CD4-positive, alpha-beta T cell treated with Interleukin-4 for 4 hours (primary cell): ENCODE measurements around the gene GJB4.
"Not testable (repeated sequence)": the region's sequence is repeated elsewhere in the genome, so short reads cannot be mapped to it uniquely, and the experiment has no call there.

Source experiments
- DNase-seq: peaks from one replicate; pipeline ENCODE4 v3.0.0-alpha.2; 2020

Gene GJB4

DNA sequence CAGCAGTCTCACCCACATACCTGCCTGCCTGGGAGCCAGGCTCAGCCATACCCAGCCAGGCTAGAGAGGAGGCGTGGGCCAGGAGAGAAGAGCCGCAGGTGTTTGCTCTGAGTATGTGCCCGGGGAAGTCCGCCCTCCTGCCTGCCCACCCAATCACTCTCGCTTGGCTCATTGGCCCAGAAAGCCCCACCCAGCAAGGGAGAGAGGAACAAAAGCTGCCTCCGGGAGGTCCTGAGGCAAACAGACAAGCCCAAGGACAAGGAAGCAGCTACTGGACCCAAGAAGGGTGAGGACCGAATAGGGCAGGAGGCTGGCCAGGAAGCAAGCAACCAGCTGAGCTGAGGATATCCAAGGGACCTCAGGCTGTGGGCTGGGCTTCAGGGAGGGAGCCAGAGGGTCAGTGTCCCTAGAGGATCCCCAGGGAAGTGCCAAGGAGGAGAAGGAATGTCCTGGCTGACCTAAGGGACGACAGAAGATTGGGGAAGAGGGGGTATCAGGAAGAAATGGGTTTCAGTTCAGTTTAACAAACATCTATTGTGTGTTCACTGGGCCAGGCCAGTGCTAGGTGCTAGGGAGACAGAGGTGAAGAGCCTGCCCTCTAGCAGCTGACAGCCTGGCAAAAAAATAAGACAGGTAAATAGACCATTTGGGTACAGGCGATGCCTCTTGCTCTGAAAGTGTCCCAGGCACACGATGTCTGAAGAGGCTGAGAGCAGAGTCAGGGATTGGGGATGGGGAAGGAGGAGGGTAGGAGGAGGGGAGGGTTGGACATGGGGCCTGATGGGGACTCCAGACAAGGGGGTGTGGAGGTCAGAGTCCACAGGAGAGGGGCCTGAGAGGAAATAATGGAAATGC is at the start of gene GJB4:
GJB4 (plus strand) TSS at position 238 of the 855 bp plus-strand sequence. CDS start 1,515 bp downstream, outside the sequence.
- DNase-seq: no peak

DNA sequence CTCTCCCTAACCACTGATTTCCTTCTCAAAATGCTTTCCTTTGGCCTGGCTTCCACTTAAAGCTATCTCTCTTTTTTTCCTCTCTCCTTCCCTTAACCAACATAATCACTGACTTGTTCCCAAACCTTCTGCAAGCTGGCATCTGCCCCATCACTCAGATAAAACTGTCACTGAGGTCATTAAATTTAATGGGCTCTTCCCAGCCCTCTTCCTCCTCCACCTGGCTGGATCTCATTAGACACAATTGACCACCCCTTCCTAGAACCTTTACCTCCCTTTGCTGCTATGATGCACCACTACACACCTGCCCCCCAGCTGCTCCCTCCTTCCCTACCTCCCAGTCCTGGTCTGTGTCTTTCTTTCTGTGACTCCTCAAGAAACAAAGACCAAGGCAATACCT is 48.7 kb upstream of the GJB4 start:
- DNase-seq: no peak

DNA sequence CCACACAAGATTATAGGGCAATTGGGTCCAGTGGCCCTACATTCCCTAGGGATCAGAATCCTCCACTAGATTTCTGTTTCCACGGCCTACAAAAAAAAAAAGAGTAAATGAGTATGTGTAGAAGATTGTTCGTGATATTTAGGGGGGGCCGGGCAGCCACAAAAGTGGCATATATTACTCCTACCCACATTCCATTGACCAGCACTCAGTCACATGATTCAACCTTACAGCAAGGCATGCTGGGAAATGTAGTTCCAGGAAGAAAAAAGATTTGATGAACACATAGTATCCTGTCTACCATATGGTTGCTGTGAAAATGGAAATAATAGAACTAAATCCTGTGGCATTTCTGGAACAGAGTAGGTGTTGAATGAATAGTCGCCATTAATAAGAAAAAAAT is 48.1 kb upstream of the GJB4 start:
- no peak for DNase-seq

DNA sequence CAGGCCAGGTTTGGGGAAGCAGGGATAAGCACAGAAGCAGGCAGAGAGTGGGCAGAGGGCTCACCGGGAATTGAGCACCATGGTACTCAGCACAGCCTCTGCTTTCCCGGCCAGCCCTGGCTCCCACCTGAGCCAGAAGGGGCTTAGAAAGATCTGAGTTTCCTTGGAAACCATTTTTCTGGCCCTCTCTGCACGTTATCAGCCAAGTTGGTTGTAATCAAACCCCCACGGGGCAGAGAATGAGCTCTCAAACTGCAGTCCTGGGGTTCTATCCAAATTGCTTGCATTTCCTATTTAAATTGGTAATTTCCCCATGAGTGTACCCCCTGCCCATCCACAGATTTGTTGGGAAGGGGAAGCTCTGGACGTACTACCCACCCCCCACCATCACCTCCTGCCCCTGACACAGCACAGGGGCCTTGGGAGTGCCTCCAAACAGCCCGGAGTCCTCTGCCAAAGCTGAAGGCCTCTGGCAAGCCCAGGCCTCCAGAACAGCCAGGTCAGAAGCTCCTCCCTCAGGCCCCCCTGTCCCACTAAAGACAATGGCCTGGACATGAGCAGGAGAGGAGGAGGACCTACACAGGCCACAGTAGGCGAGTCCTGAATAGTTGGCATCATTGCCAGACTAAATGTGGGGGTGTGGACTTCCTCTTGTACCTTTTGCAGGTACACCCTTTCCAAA is 47.4 kb upstream of the GJB4 start:
- DNase-seq: no peak

DNA sequence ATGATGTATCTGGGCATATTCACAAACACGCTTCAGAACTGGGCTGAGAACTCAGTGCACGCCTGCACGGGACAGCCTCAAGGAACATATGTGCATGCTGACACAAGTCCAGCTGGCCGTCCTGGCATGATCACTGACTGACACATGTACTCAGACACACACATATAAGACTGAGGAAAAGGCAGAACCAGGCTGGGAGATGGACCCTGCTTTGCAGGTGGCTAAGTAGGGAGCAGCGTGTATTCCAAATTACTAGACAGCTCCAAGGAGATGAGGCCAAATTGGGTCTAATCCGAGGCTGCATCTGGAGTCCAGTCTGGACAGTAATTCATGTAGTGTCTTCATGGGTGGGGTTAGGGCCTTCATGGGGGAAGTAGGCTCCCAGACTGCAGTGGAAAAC is 46.1 kb upstream of the GJB4 start:
- DNase-seq: no peak

DNA sequence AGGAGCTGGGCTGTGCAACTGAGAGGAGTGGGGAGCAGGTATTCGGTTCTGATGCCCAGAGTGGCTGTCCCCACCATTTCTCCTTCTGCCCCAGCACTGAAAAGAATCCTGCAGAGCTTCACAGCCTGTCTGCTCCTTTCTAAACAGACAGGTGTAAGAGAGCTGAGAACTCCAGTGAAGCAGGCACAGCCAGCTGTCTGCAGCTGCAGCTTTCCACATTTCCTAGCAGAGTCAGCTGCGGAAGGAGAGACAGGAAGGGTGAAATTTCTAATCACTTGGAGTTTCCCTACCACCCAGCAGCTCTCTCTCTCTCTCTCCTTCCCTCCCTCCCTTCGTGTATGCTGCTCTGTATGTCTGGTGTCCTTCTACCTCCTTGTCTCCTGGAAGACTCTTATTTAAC is 45.2 kb upstream of the GJB4 start:
- DNase-seq: no peak

DNA sequence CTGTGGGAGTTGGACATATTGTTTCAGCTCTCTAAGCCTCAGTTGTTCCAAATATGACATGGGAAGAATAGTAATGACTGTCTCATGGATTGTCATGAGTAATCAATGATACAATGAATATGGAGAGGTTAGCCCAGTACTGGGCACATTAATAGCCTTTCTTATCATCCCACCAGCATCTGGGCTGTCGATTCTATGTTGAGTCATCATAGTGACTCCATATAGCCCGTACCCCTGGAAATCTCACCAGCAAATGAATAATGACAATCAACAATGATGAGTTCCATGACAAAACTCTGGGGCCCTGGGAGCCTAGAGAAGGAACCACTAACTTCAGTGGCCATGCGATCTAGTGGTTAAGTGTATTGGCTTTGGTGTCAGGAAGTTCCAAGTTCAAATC is 44.4 kb upstream of the GJB4 start:
- DNase-seq: no peak

DNA sequence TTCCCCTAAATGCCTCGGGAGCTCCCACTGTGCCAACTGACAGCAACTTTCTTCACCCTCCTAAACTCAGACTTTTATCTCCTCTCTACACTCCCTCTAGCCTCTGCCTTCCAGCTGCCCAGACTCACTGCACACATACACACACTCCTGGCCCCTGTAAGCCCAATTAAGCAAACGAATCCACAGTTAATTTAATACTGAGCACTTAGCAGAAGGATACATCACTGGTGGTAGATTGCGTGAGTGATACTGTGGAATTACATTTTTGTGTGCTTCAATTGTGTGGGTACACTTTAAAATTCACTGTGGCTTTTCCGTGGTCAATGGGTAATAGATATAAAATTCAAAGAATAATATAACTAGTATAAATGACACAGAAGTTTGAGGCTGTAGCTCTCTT is 38.3 kb upstream of the GJB4 start:
- no peak for DNase-seq

DNA sequence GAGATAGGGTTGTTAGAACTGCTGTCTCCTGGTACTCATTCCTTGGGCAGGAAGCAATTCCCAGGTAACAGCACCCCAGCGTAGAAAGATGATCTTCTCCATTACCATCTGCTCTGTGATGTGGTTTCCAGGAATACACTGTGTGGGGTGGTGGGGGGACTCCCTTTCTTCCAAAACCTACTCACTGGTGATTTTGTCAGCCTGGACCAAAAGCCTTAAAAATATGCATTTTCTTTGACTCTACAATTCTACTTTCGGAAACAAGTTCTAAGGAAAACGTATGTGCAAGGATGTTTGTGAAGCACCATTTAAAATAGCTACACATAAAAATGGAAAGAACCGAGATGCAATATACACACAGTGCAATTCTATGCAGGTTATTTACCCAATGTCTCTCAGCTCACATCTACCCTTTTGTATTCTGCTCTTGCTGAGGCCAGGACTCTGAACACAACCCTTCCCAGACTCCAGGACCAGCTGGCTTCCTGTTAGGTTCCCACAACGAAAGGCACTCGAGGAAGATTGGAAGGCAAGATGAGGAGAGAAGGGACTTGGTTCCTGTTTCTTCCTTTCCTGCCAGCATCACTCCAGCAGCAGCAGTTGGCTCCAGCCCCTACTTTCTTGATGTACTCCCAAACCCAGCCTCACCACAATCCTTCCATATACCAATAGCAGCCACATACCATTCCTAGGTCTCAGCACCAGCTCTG is 37.7 kb upstream of the GJB4 start:
- DNase-seq: no peak

DNA sequence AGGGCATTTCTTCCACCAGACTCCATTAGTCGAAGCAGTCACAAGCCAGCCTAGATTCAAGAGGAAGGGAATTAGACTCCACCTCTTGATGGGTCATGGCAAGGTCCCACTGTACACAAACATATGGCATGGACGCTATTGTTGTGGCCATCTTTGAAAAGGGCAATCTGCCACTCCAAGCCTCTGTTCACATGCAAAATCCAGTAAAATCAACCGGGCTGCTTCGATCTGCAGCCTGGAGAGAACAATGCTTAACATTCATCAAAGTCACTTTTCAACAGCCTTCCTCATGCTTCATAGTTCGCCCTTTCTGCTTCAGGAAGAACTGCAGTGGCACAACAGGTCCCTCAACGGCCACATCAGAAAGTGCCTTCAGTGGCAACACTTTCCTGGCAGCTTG is 32.7 kb upstream of the GJB4 start:
- DNase-seq: no peak

DNA sequence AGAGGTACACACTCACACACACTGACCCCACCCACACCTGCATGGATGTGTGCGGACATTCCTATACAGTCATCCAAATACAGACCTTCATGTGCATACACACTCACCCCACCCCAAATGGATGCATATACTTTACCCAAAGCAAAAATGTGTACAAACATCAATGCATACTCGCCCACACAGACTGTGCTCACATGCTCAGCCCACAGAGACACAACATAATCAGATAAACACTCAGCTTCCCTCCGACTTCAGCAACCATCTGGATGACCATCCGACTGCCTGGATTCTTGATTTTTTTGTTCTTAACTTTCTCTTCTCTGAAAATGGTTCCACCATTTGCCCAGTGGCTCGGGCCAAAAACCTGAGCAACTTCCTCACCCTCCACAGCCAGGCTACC is 29.1 kb upstream of the GJB4 start:
- no peak for DNase-seq

DNA sequence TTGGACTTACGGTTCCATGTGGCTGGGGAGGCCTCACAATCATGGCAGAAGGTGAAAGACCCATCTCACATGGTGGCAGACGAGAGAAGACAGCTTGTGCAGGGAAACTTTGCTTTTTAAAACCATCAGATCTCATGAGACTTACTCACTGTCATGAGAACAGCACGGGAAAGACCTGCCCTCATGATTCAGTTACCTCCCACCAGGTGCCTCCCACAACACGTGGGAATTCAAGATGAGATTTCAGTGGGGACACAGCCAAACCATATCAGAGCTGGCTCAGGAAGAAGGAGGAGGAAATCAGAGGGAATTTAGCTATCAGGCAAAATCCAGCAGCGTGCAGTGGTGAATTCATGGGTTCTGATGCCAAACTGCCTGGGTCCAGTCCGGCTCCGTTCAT is 26.7 kb upstream of the GJB4 start:
- not testable (repeated sequence) for DNase-seq

DNA sequence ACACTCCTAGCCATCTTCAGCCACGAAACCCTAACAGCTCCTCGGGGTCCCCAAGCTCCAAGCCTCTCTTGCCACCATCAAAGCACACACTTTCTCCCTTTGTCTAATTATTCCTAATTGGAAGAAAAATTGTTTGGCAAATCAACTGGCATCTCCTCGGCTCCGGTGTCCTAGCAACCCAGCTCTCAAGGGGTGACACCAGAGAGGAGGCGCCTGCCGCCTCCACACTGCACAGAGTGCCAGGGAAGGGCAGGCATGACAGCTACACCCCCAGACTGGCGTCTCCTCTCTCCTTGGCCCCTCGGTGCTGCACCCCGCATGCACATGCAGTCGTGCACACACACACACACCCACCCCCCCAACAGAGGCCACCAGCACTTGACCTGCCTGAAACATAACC is 22.8 kb upstream of the GJB4 start:
- DNase-seq: no peak

DNA sequence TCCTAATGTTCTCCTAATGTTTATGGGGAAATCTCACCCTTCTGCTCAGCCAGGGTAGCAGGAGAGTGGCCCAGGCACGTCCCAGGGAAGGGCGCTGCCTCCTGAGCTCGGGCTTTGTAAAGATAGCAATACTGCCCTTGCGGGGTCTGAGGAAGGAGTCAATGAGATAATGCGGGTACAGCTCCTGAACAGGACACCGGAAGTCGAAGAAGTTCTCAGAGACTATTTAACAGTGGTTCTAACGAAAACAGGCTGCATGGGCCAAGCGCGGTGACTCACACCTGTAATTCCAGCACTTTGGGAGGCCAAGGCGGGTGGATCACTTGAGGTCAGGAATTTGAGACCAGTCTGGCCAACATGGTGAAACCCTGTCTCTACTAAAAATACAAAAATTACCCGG is 22.3 kb upstream of the GJB4 start:
- not testable (repeated sequence) for DNase-seq

DNA sequence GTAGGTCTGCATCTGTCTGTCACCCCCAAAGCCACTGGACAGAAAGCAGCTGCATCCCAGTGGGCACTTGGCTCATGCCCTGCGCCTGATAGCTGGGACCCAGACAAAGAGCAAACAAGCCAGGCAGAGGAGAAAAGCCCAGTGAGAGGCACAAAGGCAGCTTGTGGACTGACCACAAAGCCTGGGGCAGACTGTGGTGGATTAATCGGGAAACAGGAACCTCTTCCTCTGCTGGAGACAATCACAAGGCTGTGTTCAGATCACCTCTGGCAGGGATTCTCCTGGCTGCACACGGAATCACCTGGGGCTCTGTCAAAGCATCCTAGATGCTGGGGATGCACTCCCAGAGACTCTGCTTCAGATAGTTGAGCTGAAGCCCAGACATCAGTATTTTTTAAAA is 19.9 kb upstream of the GJB4 start:
- no peak for DNase-seq

DNA sequence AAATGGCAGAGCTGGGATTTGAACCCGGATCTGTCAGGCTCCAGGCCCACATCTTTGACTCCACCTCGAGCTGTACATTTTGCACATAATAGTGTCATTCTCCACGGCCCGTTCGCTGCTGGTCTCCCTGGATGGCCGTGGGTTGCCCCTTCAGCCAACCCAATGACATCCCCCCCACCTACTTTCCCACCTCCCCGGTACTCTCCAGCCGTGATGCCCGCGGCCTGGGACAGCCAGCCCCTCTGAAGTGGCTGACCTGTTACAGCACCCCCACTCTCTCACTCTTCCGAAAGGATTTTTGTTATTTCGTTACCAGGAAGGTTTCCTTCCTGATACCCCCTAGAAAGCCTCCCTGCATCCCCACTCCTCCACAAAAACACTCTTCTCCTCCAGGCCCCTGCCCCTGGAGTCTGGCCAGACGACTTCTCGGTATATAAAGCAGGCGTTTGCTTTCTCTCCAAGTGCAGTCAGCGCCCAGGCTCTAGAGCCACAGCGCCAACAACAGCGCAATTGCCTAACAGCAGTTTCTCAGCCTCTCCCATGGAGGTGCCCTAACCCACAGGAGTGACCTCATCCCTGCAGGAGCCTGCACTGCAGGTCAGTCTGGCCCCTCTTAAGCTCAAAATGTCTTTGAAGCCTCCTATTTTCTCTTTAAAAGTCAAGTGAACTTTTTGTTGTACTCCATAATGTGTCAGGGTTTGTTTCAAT is 19.2 kb upstream of the GJB4 start:
- DNase-seq: no peak

DNA sequence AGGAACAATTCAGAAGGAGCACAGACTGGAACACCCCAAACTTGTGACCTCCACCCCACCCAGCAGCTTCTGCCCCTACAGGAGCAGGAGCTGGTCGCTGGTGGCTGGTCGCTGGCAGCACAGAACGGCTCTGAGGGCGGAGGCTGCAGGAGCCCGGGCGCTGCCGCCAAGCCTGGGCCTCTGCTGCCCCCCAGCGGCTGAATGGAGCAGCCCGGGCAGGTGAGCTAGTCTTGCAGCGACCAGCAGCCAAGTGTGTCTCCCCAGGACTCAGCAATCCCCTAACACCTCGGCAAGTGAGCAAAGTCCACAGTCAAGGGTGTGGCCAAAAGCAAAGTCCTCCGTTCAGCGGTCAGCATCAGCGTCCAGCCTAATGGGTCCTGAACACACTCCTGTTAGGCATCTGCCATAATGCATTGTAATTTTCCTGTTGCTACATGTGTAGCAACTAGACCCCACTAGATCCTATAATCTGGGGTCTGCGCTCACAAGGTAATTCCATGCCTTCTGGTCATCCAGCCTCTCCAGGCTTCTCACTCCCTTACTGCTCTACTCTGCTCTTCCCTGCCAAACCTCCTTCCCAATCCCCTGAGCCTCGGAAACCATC is 16.8 kb upstream of the GJB4 start:
- peak; percentile 50 for DNase-seq

DNA sequence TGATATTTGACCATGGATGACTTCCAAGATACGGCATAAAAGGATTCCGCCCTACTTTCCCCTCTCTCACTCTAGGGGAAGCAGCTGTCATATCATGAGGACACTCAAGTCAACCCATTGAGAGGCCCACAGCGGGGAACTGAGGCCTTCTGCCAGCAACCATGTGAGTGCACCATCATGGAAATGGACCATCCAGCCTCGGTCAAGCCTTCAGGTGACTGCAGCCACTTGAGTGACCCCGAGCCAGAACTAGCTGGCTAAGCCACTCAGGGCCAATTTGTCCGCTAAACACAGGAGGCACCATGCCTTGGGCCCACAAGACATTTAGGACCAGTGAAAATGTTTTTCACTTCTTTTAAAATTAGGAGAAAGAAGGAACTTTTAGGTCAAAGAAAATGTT is 15.8 kb upstream of the GJB4 start:
- DNase-seq: no peak

DNA sequence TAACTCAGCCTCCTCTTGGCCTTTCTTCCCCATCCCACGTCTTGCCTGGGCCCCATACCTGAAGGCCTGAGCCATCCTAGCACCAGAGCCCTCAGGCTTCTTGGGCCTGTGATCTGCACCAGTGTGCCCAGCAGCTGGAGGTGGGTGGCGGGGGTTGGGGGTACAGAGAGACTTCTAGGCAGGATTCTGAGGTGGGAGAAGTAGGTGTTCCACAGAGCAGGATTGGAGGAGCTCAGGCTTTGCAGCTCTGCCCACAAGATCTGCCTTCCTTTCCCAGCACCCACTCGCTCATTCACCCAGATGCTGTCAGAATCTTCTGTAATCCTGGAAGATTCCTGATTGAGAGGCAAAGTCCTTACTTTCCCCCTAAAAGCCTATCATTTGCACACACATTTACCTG is 14.7 kb upstream of the GJB4 start:
- DNase-seq: no peak

DNA sequence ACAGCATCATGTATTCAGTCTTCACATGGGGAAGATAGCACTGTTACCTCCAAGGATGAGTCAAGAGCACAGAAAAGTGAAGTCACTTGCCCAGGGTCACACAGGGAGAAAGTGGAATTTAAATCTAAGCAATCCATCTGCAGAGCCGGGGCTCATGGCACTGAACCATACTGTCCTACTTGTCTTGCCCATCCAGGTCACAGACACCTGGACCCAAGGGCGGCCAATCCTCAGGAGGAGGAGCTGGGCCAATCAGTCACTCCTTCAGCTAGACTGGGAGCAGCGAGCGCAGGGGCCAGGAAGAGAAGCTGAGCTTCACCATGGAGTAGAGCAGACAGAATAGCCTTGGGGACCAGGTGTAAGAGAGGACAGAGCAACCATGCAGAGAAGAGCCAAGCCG is 13.9 kb upstream of the GJB4 start:
- no peak for DNase-seq

DNA sequence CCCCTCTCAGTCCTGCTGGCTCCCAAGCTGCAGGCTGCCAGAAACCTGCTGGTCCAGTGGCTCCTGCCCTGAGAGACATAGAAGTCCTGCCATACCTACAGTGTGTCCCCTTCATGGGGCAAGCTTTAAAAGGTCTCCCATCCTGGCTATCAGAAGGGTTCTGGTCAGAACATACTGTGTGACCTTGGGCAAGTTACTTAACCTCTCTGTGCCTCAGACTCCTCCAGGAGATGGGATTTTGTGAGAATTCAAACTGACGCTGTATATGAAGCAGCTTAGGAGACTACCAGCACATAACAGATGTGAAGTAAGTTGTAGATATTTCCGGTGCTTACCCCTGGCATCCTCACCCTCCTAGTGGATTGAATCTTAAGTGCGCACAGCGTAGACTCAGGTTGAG is 13.4 kb upstream of the GJB4 start:
- no peak for DNase-seq

DNA sequence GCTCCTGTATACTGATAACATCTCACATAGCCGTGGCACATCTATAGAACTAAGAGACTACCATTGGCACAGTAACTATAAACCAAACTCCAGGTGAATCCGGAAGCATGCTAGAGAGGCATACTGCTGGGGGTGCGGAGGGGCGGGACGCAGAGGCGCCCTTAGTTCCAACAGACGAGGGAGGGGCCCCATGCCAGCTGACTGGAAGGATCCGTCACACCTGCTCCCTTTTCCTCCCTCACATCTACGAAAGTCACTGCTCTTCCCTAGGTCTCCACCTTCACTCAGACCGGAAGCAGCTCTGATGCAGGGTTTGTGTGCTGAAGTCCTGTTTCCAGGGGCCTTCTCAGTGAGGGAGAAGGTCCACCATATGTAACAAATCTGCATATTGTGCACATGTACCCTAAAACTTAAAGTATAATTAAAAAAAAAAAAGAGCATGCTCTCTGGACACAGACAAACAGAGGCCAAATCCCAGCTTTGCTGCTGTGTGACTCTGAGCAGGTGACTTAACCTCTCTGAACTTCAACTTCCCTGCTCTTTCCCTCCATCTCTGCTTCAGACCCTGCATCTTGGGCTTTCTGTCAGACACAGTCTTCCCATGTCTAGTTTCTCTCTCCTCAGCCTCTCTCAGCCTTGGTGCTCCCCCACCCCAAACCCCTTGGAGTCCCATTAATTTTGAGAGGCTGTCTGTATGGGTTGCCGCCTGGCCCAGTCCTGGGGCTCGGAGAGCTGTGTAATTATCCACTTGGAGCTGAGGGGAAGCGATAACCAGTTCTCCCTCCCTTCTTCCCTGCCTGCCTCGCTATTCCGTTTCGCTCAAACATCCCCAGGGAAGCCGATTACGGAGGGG is 12.5 kb upstream of the GJB4 start:
- DNase-seq: no peak
